ENCODE measurements around the gene ATR.
"Not testable (repeated sequence)": the region's sequence is repeated elsewhere in the genome, so short reads cannot be mapped to it uniquely, and the experiment has no call there.

ATR gene

DNA sequence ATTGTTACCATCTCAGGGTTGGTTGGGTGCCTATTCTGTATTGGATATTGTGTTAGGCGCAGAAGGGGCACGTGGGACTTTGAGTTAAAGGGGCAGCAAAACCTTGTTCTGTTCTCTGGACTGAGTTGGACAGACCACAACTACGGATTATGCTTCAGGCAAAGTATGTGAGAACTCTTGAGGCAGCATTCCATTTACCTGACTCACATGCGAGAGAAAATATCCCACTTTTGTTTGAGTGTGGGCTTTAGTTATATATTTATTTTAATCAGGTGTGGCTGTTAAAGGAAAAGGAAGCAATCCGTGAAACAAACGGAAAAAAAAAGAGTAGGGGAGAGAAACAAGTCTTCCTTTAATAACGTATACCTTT lies 17.0 kb upstream of the ATR start:
- DNase-seq (ENCODE audit: low read depth in 4 of 4, low spot score in 1 of 4), result no peak

GRCh38 chr3:142595141-142595540 lies 16.6 kb upstream of the ATR start:
- no peak for DNase-seq (ENCODE audit: low read depth in 4 of 4, low spot score in 1 of 4)

DNA sequence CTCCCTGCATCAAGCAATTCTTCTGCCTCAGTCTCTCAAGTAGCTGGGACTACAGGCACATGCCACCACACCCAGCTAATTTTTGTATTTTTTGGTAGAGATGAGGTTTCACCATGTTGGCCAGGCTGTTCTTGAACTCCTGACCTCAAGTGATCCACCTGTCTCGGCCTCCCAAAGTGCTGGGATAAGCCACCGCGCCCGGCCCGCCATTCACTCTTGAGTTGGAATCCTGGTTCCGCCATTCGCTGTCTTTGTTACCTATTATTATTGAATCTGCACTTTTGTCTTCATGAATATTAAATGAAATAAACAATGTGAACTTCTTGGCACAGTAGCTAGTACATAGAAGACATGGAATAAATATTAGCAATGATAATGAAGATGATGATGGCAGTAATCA lies 13.7 kb upstream of the ATR start:
- DNase-seq (ENCODE audit: low read depth in 4 of 4, low spot score in 1 of 4), result not testable (repeated sequence)

DNA sequence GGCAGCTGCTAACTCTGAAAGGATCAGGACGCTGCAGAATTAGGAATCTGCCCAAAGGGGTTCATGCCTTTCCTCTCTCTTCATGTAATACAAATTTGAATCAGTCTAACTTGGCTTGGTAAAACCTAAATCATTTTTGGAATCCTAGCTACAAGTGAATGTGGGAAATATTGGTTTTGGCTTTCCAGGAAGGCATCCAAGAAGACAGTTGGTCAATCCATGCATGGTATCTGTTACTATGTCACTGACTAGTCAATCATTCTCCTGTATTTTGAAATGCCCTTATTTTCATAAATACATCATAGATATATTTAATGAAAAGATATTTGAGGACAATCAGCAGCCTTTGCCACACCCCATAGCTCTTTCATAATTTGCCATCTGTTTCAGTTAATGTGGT lies 10.2 kb upstream of the ATR start:
- no peak for DNase-seq (ENCODE audit: low read depth in 4 of 4, low spot score in 1 of 4)

GRCh38 chr3:142586803-142587406 lies 8.4 kb upstream of the ATR start:
- no peak for DNase-seq (ENCODE audit: low read depth in 4 of 4, low spot score in 1 of 4)

DNA sequence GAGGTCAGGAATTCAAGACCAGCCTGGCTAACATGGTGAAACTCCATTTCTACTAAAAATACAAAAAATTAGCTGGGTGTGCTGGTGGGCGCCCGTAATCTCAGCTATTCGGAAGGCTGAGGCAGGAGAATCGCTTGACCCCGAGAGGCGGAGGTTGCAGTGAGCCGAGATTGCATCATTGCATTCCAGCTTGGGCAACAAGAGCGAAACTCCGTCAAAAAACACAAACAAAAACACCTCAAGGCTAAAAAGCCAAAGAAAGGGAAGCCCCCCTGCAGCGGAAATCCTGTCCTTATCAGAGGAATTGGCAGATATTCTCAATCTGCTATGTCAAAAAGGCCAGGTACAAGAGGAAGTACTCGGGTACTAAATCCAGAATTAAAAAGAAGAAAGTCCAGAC lies 2.5 kb upstream of the ATR start:
- not testable (repeated sequence) for DNase-seq (ENCODE audit: low read depth in 4 of 4, low spot score in 1 of 4)

DNA sequence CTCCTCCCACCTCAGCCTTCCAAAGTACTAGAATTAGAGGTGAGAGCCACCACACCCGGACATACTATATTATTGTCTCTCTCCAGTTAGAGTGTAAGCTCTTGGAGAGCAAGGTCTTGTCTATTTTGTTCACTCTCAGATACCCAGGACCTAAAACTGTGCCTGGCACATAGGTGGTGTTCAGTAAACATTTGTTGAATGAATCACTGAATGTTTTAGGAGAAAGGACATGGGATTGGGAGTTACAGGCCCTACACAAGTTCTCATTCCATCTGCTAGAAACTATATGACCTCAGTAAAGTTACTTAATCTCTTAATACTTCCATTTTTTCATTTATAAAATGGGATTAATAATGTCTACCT lies 1.5 kb upstream of the ATR start:
- no peak for DNase-seq (ENCODE audit: low read depth in 4 of 4, low spot score in 1 of 4)

DNA sequence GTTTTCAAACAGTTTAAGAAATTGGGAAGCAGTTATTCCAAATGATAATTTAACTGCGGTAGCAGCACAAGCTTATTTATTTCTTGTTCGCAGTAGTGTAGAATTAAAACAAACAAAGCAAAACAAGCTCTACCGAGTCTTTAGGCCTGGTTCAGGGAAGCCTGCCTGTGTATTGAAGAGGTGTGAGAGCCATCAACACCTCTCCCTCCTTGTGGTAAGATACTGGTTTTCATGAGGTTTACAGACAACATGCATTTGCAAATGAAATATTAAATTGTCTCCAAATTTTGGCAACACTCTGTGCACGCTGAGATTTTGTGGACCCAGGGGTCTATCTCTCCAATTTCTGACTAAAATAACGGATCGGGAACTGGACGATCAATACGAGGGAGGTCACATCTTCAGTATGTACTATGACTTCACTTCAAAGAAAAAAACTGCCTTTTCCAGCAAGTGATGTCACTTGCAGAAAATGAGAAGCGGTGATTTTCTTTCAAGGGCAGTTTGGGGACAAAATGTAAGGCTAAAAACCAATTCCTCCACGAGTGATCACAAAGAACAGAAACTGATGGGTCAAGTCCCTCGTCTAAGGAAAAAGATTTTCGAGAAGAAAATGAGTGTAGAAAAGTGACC lies 721 bp downstream of the ATR start:
- DNase-seq (ENCODE audit: low read depth in 4 of 4, low spot score in 1 of 4), result no peak

- DNase-seq (ENCODE audit: low read depth in 4 of 4, low spot score in 1 of 4), result no peak
Observed at GRCh38 chr3:142576792-142577191, 1.7 kb downstream of the ATR start.

- no peak for DNase-seq (ENCODE audit: low read depth in 4 of 4, low spot score in 1 of 4)
Observed at GRCh38 chr3:142574665-142575064, 3.9 kb downstream of the ATR start.

DNA sequence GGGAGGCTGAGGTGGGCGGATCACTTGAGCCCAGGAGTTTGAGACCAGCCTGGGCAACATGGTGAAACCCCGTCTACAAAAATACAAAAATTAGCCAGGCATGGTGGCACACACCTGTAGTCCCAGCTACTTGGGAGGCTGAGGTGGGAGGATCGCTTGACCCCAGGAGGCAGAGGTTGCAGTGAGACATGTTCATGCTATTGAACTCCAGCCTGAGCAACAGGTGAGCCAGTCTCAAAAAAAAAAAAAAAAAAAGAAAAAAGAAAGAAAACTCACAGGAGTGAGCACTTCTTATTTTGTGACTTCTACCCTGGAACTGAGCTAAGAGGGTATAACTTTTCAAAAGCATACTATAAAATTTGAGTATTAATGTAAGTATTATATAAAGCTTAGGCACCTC lies 4.3 kb downstream of the ATR start:
- DNase-seq (ENCODE audit: low read depth in 4 of 4, low spot score in 1 of 4), result not testable (repeated sequence)

GRCh38 chr3:142569422-142569821 lies 9.1 kb downstream of the ATR start:
- DNase-seq (ENCODE audit: low read depth in 4 of 4, low spot score in 1 of 4), result not testable (repeated sequence)

DNA sequence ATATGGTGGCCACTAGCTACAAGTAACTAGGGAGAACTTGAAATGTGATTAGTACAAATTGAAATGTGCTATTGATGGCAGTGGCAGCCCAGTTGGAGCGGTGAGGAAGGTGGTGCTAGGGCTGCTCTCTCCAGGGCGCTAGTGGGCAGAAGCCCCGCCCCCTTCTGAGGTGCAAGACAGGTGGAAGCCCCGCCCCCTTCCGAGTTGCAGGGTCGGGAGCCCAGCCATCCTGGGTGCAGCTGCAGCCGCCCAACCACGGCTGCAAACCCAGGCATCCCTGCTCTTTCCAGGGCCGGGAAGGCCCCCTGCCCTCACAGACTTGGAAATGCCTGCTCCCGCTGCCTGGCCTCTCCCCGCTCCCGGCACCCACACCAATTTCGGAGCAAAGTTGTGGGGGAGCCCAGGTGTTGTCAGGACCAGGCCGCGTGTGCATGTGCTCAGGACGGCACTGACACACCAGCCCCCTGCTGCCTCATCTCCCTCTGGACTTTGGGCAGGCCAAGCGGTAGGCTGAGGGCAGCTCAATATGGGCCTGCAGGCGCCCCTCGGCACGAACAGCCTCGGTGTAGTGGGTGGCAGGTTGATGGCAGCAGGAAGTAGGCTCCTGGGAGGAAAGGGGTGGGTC lies 10.0 kb downstream of the ATR start:
- DNase-seq (ENCODE audit: low read depth in 4 of 4, low spot score in 1 of 4), result no peak

- no peak for DNase-seq (ENCODE audit: low read depth in 4 of 4, low spot score in 1 of 4)
Observed at GRCh38 chr3:142566096-142566495, 12.4 kb downstream of the ATR start.

DNA sequence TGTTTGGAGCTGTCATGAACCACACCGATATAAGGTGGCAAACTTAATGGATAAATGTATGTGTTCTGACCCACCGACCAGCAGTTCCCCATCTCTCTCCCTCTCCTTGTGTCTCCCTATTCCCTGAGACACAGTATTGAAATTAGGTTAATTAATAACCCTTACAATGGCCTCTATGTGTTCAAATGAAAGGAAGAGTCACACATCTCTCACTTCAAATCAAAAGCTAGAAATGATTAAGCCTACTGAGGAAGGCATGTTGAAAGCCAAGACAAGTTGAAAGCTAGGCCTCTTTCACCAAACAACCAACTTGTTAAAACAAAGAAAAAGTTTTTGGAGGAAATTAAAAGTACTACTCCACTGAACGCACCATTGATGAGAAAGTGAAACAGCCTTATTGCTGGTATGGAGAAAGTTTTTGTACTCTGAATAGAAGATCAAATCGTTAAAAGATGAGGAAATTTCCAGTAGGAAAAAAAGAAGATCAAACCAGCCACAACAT lies 15.0 kb downstream of the ATR start:
- DNase-seq (ENCODE audit: low read depth in 4 of 4, low spot score in 1 of 4), result no peak

GRCh38 chr3:142560118-142560517 lies 18.4 kb downstream of the ATR start:
- DNase-seq (ENCODE audit: low read depth in 4 of 4, low spot score in 1 of 4), result no peak

DNA sequence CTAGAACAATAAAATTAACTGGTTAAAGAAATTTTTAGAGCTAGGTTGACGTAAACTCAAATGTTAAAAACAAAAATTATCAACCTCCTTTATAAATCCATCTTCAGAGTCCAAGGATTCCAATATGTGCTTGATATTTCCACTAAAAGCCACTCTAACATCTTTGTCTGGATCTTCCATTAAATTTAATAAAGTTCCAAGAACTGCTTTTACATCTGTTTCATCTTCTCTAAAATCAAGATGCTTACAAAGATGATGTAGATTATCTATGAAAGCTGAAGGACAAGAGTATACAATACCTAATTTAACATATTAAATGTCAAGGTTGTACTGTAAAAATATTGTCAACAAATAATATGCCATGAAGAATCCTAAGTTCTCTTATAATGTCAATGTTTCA lies 24.8 kb downstream of the ATR start:
- no peak for DNase-seq (ENCODE audit: low read depth in 4 of 4, low spot score in 1 of 4)

DNA sequence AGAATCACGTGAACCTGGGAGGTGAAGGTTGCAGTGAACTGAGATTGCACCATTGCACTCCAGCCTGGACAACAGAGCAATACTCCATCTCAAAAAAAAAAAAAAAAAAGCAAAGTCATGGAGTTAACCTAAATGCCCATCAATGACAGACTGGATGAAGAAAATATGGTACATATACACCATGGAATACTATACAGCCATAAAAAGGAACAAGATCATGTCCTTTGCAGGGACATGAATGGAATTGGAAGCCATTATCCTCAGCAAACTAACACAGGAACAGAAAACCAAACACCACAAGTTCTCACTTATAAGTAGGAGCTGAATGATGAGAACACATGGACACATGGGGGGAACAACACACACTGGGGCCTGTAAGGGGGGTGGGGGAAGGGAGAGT lies 26.0 kb downstream of the ATR start:
- DNase-seq (ENCODE audit: low read depth in 4 of 4, low spot score in 1 of 4), result not testable (repeated sequence)

- DNase-seq (ENCODE audit: low read depth in 4 of 4, low spot score in 1 of 4), result no peak
Observed at GRCh38 chr3:142549986-142550385, 28.5 kb downstream of the ATR start.

DNA sequence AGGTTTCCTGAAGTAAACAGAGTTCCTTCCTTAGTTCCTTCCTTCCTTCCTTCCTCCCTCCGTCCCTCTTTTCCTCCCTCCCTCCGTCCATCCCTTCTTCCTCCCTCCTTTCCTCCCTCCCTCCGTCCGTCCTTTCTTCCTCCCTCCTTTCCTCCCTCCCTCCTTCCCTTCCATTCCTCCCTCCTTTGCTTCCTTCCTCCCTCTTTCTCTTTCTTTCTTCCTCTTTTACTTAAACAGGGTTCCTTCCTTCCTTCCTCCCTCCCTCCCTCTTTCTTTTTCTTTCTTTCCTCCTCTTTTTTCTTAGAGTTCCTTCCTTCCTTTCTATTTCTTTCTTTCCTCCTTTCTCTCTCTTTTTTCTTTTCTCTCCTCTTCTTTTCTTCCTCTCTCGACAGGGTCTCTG lies 35.2 kb downstream of the ATR start:
- no peak for DNase-seq (ENCODE audit: low read depth in 4 of 4, low spot score in 1 of 4)

- no peak for DNase-seq (ENCODE audit: low read depth in 4 of 4, low spot score in 1 of 4)
Observed at GRCh38 chr3:142542054-142542453, 36.5 kb downstream of the ATR start.

GRCh38 chr3:142536519-142536918 lies 42.0 kb downstream of the ATR start:
- DNase-seq (ENCODE audit: low read depth in 4 of 4, low spot score in 1 of 4), result no peak

GRCh38 chr3:142534543-142534942 lies 44.0 kb downstream of the ATR start:
- DNase-seq (ENCODE audit: low read depth in 4 of 4, low spot score in 1 of 4), result no peak

Measured in stimulated activated CD4-positive, alpha-beta T cell treated with anti-CD3 and anti-CD28 coated beads, Interleukin-1b, Interleukin-23, amount 100 ng/mL, for 24 hours (primary cell).